Tibial nerve (tissue), 3 donors: ENCODE measurements around the gene FRMPD2.
"Not testable (repeated sequence)": the region's sequence is repeated elsewhere in the genome, so short reads cannot be mapped to it uniquely, and the experiment has no call there.

ENCODE experiments used
- CTCF ChIP-seq, 5 experiments: fragments of 200-600 bp in 3 of 5; fragments of 450-650 bp in 2 of 5; sonication (generic) in 3 of 5; IDR thresholded peaks; one replicate each; pipeline ENCODE4 v1.5.1; 2016 to 2019; ENCODE audit warnings: antibody characterized with exemption in 5 of 5, mild to moderate bottlenecking in 3 of 5, moderate library complexity in 2 of 5
- POLR2A ChIP-seq, 2 donors: fragments of 450-650 bp; IDR thresholded peaks; one replicate each; pipeline ENCODE4 v1.6.1; 2017; ENCODE audit warnings: antibody characterized with exemption in 2 of 2, mild to moderate bottlenecking in 2 of 2, moderate library complexity in 2 of 2

DNA sequence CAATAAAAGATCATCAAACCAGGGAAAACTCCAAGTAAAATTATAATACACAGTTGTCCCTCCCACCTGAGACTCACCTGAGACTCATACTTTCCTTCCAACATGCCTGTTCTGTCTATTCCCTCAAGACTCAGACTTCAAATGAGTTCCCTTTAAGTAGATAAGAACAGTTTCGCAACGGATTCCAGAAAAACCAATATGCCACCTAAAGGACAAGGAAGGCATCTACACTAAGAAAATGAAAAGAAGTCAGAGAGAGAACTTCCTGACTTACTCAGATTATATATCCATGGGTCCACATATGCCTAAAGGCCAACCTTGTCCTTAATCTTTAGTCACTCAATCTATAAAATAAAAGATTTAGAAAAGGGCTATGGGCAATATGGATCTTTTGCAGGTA, 148.9 kb downstream of the FRMPD2 start:
- not testable (repeated sequence) for TF ChIP-seq POLR2A, CTCF (IDR thresholded peaks at IDR 0.05)
